Activated CD8-positive, alpha-beta memory T cell treated with anti-CD3 and anti-CD28 coated beads, Interleukin-2, amount 50 U/mL, for 1 hour (primary cell): ENCODE results near the gene UROD.
"Not testable (repeated sequence)": the region's sequence is repeated elsewhere in the genome, so short reads cannot be mapped to it uniquely, and the experiment has no call there.

Experiments used
- DNase-seq: peaks from one replicate; pipeline ENCODE4 v3.0.0-alpha.2; 2020; ENCODE audit errors: extremely low read depth

Gene UROD

DNA sequence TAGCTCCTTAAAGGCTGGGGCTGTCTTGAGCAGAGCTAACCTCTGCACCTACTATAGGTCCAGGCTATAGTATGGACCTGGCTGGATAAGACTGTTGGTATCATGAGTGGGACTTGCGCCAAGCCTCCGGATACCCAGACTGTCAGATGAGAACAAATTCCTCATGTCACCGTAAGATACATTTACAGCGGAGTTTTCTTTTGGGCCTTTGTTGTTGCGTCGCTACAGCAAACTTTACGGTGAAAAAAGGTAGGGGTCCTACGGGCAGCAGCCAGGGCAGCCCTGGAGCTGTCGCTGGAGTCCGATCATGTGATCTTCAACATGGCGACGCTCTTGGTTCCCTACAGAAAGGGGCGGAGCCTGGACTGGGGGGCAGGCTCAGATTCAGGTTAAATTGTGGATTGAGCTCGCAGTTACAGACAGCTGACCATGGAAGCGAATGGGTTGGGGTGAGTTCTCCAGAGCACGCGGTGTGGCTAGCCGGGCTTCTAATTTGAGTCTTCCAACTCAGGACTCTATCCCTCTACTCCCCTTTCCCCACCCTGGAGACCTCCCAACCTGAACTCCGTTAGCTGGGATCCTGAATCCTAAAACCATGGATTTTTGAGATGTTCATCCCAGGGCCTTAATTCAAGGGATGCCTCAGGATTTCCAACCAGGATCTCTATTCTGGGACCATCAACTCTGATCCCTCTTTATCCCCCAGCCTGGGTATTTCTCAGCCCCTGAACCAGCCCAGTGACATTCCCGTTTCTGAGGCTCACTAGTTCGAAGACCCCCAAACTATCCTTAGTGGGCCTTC is at the start of gene UROD:
TSS of gene UROD (plus strand) at position 418 of the 802 bp plus-strand sequence. CDS start at position 430, 12 bp downstream.
- DNase-seq = peak; percentile 63

DNA sequence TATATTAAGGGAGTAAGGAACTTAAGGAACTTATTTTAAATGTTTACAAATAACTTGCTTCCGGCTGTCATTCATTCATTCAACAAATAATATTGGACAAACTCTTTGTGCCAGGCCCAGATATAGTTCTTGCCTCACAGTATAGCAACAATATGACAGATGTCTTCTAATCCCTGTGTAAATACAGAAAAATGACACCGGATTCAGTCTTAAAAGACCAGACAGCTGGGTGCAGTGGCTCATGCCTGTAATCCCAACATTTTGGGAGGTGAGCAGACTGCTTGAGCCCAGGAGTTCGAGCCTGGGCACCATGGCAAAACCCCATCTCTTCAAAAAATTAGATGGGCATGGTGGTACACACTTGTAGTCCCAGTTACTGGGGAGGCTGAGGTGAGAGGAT is 49.3 kb upstream of the UROD start:
- no peak for DNase-seq

DNA sequence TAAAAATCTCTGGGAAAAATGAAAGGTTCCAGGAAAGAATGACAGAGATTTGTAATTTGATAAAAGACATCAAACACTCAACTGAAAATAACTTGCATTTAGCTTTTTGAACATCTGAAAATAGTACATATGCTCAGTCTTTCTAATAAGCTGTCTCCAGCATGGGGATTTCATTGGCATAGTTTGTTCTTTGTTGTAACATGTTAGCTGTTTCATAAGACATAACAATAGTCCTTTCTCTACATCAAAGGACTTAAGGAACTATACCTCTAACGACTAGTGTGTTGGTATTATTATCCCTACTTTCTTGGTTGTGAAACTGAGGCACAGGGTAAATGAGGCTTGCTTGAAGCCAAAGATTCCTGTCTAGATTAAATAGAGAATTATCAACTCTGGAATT is 47.7 kb upstream of the UROD start:
- no peak for DNase-seq

DNA sequence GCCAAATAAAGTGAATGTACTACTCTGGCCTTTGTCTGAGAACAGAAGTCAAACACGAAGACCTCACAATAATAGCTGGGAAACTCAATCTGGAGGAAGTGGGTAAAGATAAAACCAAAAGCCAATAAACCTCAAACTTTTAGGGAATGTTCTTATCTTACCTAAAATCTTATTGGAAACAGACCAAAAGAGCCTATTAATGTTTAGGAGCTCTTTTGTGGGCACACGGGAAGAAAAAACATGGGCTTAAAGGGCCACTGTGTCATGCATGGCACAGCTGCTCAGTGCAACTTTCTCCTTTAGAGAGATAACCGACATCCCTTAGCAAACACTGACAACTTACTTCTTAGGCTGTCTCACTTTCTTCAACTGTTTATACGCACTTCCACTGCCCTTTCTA is 41.7 kb upstream of the UROD start:
- DNase-seq = no peak

DNA sequence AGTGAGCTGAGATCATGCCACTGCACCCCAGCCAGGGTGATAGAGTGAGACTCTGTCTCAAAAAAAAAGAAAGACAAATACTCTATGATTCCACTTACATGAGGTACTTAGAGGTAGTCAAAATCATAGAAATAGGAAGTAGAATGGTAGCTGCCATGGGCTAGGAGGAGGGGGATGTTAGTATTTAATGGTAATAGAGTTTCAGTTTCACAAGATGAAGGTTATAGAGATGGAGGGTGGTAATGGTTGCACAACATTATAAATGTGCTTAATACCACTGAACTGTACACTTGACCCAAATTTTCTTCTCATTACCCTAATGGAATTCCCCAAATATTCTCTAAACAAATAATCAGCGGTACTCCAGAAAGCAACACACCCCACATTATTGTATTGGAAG is 38.4 kb upstream of the UROD start:
- DNase-seq = no peak

DNA sequence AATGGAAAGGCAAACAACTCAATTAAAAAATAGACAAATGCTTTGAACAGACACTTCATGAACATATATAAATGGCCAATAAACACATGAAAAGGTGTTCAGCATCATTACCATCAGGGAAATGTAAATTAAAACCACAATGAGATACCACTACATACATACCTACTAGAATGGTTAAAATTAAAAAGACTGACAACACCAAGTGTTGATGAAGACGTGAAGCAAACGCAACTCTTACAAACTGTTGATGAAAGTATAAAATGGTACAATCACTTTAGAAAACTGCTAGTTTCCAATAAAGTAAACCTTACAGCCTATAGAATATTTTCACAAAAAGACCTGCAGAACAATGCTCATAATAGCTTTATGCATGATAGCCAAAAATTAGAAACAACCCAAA is 35.8 kb upstream of the UROD start:
- DNase-seq = no peak

DNA sequence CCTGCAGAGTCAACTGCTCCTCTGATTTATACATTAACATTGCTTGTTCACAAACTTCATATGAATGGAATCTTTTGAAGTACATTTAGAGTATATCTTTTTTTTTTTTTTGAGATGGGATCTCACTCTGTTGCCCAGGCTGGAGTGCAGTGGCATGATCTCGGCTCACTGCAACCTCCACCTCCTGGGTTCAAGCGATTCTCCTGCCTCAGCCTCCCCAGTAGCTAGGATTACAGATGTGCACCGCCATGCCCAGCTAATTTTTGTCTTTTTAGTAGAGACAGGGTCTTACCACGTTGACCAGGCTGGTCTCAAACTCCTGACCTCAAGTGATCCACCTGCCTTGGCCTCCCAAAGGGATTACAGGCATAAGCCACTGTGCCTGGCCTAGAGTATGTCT is 34.7 kb upstream of the UROD start:
- DNase-seq = not testable (repeated sequence)

DNA sequence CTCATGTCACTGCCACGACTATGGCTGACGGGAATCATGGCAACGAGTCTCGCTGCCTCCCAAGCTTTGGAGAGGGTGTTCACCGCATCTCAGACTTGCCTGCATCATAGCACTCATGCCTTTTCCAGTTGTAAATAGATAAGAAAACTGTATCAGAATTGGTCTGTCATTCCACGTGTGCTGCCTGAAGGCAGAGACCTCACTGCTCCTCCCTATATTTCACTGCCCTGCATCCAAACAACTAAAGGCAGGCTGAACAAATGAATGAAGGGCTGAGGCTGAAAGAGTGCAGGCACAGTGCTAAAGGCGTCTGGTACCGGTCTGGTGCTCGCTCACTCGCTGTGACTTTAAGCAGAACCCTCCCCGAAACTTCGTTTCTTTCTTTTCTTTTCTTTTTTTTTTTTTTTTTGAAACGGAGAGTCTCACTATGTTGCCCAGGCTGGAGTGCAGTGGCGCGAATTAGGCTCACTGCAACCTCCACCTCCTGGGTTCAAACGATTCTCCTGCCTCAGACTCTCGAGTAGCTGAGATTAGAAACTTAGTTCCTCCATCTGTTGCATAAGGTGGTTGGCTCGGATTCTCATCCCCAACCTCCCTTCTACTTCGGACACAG is 26.2 kb upstream of the UROD start:
- DNase-seq = no peak

DNA sequence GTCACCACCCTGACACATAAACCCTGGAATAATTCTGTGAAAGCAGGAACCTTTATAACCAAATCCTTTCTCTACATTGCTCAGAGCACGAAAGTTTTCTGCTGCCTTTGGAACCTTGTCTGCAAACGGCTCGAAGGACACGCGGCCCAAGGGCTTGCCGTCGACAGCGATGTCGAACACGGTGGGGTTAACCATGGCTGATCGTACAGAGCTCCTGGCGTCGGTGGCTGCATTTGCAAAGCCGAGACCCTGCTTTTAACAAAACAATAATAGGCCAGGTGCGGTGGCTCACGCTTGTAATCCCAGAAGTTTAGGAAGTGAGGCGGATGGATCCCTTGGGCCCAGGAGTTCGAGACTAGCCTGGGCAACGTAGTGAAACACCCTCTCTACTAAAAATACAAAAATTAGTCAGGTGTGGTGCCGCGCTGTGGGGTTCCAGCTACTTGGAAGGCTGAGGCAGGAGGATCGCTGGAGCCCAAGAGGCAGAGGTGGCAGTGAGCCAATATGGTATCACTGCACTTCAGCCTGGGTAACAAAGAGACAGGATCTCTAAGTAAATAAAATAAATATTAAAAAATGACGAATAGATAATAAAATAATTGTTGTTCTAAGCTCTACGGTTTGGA is 23.4 kb upstream of the UROD start:
- no peak for DNase-seq

DNA sequence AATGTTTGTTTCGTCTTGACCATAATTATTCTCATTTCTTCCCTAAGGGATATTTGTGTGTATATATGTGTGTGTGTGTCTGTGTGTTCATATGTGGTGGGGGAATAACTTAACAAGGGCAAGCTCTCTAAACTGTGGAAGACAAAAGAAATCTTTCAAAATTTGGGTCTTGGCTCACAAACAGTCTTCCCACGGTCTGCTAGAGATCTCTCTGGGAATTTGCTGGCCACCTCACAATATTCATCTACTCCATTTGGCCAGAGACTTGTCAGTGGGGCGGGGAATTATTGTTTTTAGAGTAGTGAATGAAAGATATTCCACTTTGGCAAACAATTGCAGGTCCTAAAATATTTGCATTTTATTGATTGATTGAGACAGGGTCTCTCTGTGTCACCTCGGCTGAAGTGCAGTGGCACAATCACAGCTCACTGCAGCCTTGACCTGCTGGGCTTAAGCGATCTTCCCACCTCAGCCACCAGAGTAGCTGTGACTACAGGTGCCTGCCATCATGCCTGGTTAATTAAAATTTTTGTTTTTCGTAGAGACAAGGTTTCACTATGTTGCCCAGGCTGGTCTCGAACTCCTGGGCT is 17.6 kb upstream of the UROD start:
- no peak for DNase-seq

DNA sequence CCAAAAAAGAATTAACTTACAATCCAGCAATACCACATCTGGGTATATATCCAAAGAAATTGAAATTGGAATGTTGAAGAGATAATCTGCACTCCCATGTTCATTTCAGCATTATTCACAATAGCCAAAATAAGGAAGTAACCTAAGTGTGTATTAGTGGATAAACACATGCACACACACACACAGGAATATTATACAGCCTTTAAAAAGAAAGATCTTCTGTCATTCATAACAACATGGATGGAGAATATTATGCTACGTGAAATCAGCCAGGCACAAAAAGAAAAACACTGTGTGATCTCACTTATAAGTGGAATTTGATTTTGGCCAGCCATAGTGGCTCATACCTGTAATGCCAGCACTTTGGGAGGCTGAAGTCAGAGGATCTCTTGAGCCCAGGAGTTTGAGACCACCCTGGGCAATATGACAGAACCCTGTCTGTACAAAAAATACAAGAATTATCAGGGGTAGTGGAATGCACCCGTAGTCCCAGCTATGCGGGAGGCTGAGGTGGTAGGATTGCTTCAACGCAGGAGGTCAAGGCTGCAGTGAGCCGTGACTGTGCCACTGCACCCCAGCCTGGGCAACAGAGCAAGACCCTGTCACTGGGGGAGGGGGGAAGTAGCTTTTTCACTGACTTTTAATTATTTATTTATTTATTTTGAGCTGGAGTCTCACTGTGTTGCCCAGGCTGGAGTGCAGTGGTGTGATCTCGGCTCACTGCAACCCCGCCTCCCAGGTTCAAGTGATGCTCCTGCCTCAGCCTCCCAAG is 16.4 kb upstream of the UROD start:
- no peak for DNase-seq

DNA sequence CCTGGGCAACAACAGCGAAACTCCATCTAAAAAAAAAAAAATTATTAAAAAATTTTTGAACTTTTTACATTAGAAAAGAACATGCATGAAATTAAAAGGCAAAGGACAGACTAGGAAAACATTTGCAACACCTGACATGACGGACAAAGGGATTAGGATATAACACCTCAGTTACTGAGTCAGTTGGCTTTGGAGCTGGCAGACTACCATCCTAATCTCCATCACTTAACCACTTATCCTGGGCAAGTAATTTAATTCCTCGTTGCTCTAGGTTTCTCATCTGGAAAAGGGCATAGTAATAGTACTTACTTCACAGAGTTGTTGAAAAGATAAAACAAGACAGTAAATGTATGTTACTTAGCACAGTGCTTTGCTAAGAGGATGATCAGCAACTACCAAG is 12.8 kb upstream of the UROD start:
- DNase-seq = no peak

DNA sequence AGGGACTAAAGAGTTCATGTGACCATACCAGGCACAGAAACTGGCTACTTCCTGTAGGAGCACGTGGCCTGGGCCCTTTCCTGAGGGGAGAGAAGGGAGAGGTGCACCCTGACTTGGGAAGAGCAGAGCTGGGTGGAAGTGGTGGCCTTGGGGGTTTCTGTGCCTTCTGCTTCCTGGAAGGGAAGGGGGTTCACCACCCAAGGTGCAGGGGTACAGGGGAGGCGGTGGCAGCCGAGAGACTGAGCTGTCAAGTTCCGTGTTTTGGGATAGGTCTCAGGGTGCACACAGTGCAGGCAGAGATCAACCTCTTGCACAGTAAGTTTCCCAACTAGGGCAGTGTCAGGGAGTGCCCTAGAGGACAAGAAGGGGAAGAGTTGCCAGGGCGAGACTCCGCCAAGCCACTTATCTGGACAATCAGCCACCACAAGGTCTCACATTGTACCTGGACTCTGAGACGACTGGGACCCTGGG is 11.0 kb upstream of the UROD start:
- DNase-seq = no peak

DNA sequence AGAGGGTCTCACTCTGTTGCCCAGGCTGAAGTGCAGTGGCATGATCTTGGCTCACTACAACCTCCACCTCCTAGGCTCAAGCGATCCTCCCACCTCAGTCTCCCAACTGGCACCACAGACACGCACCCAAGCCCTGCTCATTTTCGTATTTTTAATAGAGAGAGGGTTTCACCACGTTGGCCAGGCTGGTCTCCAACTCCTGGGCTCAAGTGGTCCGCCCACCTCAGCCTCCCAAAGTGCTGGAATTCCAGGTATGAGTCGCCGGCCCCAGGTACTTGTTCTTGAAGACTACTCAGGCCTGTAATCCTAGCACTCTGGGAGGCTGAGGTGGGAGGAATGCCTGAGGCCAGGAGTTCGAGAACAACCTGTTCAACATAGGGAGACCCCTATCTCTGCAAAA is 10.5 kb upstream of the UROD start:
- DNase-seq = not testable (repeated sequence)

DNA sequence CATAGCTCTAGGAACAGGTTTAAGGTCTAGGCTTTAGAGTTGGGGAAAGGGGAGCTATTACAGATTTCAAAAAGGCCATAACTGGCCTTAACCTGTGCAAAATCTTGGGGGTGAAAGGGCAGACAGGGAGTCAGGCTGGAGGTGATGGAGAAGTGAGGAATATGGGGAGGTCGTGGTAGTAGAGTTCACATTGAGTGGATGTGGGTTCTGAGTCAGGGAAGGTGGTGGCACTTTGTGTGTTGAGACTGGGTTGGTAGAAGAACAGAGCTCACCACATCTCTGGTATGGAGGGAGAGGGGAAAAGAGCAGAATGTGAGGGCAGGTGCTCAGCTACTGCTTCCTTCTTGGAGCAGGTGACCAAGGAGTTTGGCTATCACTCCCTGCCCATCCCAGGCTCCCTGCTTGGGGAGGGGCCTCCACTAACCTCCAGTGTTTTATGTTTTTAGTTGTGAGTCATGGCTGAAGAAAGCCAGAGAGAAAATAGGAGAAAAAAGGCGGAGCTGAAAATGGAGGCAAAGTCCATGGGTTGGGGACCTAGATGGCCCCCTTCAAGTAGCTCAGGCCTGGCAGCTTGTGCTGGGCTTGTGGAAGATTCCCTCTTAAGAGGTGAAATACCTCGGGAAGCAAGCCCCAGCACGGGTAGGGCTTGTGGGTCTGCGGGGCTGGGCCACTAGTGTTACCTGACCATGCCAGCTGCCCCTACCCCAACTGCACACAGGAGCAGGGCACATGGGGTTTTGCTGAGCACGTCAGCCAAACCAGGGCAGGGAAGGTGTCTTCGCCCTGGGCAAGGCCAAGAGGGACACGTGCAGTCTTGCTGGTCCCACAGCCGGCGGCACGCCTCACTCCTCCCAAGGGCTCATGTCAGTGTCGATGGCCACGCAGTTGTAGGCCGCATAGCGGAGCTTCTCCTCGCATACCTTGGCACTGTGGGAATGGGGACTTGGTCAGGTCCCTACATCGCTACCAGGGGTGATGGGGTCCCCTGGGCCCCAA is 9.1 kb upstream of the UROD start:
- no peak for DNase-seq

DNA sequence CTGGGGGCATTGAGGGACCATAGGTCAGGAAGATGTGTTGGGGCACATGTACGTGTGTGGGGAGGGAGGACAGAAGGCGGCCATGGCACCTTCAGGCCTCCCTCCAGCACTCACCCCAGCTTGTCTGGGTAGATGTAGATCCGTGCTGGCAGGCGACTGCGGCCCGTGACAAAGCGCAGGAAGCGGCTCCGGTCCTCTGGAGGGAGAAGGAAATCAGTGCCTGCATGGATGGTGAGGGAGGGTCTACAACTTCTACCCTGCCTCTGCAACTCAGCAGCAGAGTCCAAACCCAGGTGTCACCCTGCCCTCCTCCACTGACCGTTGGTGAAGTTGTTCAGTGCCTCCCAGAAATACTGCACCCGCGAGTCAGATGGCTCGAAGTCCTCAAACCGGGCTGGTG is 8.3 kb upstream of the UROD start:
- no peak for DNase-seq

DNA sequence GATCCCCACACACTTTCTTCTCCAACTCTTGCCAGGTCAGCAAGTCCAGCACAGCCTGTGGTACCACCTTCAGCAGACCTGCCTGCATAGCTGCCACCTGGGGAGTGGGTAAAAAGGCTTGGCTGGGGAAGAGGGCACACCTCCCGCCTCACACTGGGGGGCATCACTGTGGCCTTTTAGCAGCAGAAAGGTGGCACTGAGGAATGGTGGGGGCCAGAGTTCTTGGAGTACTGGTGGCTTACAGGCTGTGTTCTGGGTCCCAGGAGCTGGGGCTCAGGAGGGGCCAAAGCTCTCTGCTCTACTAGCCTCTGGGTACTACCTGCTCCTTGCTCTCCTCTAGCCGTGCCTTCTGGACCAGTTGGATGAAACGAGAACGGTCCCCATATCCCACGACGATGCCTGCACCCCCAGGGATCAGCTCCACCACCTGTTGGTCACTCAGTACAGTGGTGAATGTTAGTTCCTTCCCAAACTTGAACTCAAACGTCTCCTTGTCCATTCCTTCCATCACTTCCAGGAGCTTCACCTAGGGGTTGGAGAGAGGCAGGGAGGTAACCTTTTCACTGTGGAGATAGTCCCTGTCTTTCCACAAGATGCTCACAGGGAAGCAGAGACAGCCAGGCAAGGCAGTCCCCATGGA is 7.7 kb upstream of the UROD start:
- DNase-seq = no peak

DNA sequence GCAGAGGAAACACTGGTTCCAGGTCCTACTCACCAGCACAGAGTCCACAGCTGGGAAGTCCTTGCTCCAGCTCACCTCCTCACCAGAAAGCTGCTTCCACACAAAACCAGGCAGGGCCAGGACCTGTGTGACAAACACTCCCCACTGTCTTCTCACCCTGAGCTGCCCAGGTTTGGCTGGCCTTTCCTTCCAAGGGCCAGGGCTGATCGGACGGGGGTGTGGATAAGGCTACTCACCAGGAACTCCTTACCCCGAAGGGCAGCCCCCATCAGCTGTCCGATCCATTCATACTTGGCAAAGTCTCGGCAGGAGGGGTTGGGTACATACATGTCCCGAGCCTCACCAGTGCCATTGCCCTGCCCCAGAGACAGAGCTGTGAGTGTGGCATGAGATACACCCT is 6.3 kb upstream of the UROD start:
- DNase-seq = no peak

DNA sequence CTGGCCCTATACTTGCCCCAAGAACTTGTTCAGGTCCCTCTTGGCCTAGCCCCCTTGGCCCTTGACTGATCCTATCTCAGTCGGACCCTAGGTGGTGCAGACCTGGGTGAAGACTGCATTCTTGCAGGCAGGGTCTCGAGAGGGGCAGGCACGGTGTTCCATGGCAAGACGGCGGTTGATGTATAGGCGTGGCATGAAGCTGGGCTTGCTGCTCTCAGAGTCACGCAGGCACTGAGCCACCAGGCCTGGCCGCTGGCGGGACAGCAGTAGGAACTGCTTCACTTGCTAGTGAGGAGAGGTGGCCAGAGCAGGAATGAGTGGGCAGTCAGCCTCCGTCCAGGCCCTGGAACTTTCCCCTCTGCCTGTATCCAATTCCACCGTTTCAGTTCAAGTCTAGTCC is 4.7 kb upstream of the UROD start:
- DNase-seq = no peak

DNA sequence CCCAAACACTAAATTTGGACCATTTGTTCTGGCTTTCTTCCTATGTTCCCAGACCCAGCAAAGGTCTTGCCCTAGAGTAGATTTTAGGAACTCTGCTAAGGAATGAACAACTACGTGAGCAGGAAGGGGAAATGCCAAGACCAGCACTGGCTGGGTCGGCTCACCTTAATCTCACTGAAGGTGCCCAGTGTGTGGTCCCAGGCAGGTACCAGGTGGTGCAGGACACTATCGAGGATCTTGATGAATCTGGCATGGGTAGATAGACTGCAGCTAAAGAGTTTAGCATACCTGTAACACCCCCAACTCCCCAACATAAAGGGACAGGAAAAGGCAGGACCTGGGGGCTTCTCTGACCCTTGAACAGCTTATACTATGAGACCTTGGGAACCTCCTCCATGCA is 4.0 kb upstream of the UROD start:
- DNase-seq = no peak
